GM12892 (cell line): Measurements from ENCODE around the gene ERFL.

ENCODE experiments used
- POLR2A ChIP-seq: IDR thresholded peaks from 2 replicates; pipeline ENCODE4 v1.6.1; 2011; ENCODE audit warnings: low read depth, low read length, control low read depth
- TAF1 ChIP-seq: IDR thresholded peaks from 2 replicates; pipeline ENCODE4 v1.6.1; 2011; ENCODE audit warnings: low read depth, mild to moderate bottlenecking, control low read depth, low read length, borderline replicate concordance

GRCh38 chr19:41893899-41894298, 34.4 kb downstream of the ERFL start:
- TF ChIP-seq POLR2A (no peak), TAF1 (no peak)
